GM23338 (cell line): ENCODE measurements around the gene COX7B2. TPM values are rescaled to one million over a fixed set of nuclear protein-coding genes. Genes with fewer than 3 reads are reported as not detected.
A peak's percentile ranks its signal among the peaks of the same experiment; 100 is the strongest.

Source experiments
- ATAC-seq: fragments of 200-7000 bp; cut with Tn5 transposase; 3 replicates; pipeline ENCODE4 v1.9.1; 2020
- DNase-seq: peaks from one replicate; pipeline ENCODE4 v3.0.0-alpha.2; 2015; ENCODE audit warnings: low spot score
- H2AFZ ChIP-seq: fragments of 200-600 bp; sonication (generic); 2 replicates; pipeline ENCODE4 v1.8.0; 2016; ENCODE audit warnings: antibody characterized with exemption, mild to moderate bottlenecking, moderate library complexity
- H3F3A ChIP-seq: fragments of 200-600 bp; sonication (generic); replicated peaks from 2 replicates; pipeline ENCODE4 v1.8.0; 2017; ENCODE audit warnings: antibody characterized with exemption, mixed run types, low read depth
- H3K27ac ChIP-seq: fragments of 200-600 bp; sonication (generic); 2 replicates; pipeline ENCODE4 v1.6.1; 2016; ENCODE audit warnings: low read depth
- H3K27me3 ChIP-seq: fragments of 200-600 bp; sonication (generic); 2 replicates; pipeline ENCODE4 v1.8.0; 2016; ENCODE audit warnings: mild to moderate bottlenecking, mixed run types, moderate library complexity; ENCODE audit not compliant: insufficient read depth
- H3K36me3 ChIP-seq: fragments of 200-600 bp; sonication (generic); 2 replicates; pipeline ENCODE4 v1.8.0; 2016; ENCODE audit warnings: mild to moderate bottlenecking; ENCODE audit not compliant: insufficient read depth
- H3K4me1 ChIP-seq: fragments of 200-600 bp; sonication (generic); 2 replicates; pipeline ENCODE4 v1.8.0; 2016; ENCODE audit warnings: mild to moderate bottlenecking, moderate library complexity; ENCODE audit not compliant: insufficient read depth
- H3K4me2 ChIP-seq: fragments of 200-600 bp; sonication (generic); 2 replicates; pipeline ENCODE4 v1.7.1; 2017; ENCODE audit warnings: mixed run types
- H3K4me3 ChIP-seq: fragments of 200-600 bp; sonication (generic); 2 replicates; pipeline ENCODE4 v1.6.1; 2016; ENCODE audit warnings: mixed run types
- H3K79me2 ChIP-seq: fragments of 200-600 bp; sonication (generic); replicated peaks from 2 replicates; pipeline ENCODE4 v1.8.0; 2017; ENCODE audit warnings: mild to moderate bottlenecking; ENCODE audit not compliant: insufficient read depth
- H3K9me2 ChIP-seq: fragments of 200-600 bp; sonication (generic); 2 replicates; pipeline ENCODE4 v1.8.0; 2017; ENCODE audit not compliant: insufficient read depth
- H4K20me1 ChIP-seq: fragments of 200-600 bp; sonication (generic); replicated peaks from 2 replicates; pipeline ENCODE4 v1.8.0; 2017; ENCODE audit warnings: mild to moderate bottlenecking; ENCODE audit not compliant: insufficient read depth
- H3K27ac Mint-ChIP-seq: 2 replicates; pipeline ENCODE4 v1.8.0; 2020; ENCODE audit warnings: inconsistent platforms, mild to moderate bottlenecking, moderate library complexity, mixed read lengths
- H3K27me3 Mint-ChIP-seq: 3 replicates; pipeline ENCODE4 v1.8.0; 2022; ENCODE audit warnings: low read depth, mild to moderate bottlenecking, moderate library complexity, mixed read lengths, inconsistent platforms; ENCODE audit not compliant: insufficient read depth, poor library complexity
- H3K36me3 Mint-ChIP-seq: 3 replicates; pipeline ENCODE4 v1.8.0; 2021; ENCODE audit warnings: low read depth, mild to moderate bottlenecking, inconsistent platforms, moderate library complexity, mixed read lengths
- H3K4me1 Mint-ChIP-seq: 3 replicates; pipeline ENCODE4 v1.8.0; 2020; ENCODE audit warnings: mild to moderate bottlenecking, inconsistent platforms, mixed read lengths
- H3K4me3 Mint-ChIP-seq: 3 replicates; pipeline ENCODE4 v1.8.0; 2021; ENCODE audit warnings: moderate library complexity, mild to moderate bottlenecking, inconsistent platforms, mixed read lengths
- H3K9me3 Mint-ChIP-seq: 3 replicates; pipeline ENCODE4 v1.8.0; 2020; ENCODE audit warnings: moderate library complexity, mild to moderate bottlenecking, inconsistent platforms, mixed read lengths
- CREB1 ChIP-seq: fragments of 250-450 bp; sonication (Bioruptor Pico); IDR thresholded peaks from 2 replicates; pipeline ENCODE4 v1.5.0; 2020; ENCODE audit warnings: low read depth, mild to moderate bottlenecking, moderate library complexity
- EZH2phosphoT487 ChIP-seq: fragments of 200-600 bp; sonication (generic); IDR thresholded peaks from one replicate; pipeline ENCODE4 v1.8.1; 2018; ENCODE audit warnings: antibody characterized with exemption; ENCODE audit not compliant: unreplicated experiment
- STAT1 ChIP-seq: IDR thresholded peaks from one replicate; pipeline ENCODE4 v1.6.1; 2016; ENCODE audit warnings: antibody characterized with exemption; ENCODE audit not compliant: unreplicated experiment
- polyA plus RNA-seq: library from polyadenylated mRNA; unstranded; fragments of >200 nt; fragmentation: Nextera tagmentation; extraction: Ambion mirVana; gene quantifications from 2 replicates; pipeline ENCODE4 v1.2.1, GENCODE V29; 2016
- total RNA-seq: library from RNA; depleted of rRNA; stranded (reverse); fragments of >200 nt; shearing (Covaris generic); gene quantifications from 2 replicates; pipeline ENCODE4 v1.2.3, GENCODE V29; 2014
- TF ChIP-seq, protein P1 (sequence below), 2 experiments: fragments of 200-600 bp in 1 of 2; sonication (generic) in 1 of 2; conservative IDR thresholded peaks; 2 replicates each; pipeline versions ENCODE4 v1.5.1 to v1.6.1; 2016 to 2017; ENCODE audit warnings: antibody characterized with exemption in 2 of 2, low read depth in 2 of 2, mild to moderate bottlenecking in 2 of 2, moderate library complexity in 1 of 2
- TF ChIP-seq, protein P2 (sequence below): IDR thresholded peaks from one replicate; pipeline ENCODE4 v1.6.1; 2018; ENCODE audit warnings: antibody characterized with exemption; ENCODE audit not compliant: unreplicated experiment

The COX7B2 gene
- total and polyA plus RNA-seq, 2 experiments from 2014 or later, result not detected

GRCh38 chr4:46886711-46887110 lies 22.3 kb downstream of the COX7B2 start:
- no peak overlapping the region for H3K4me2 ChIP-seq
- no peaks in the 10 kb centered on the region for H3K4me1 Mint-ChIP-seq
- no peaks in the 10 kb centered on the region for H3K27me3 Mint-ChIP-seq
- no peak overlapping the region for H3K27ac Mint-ChIP-seq
- H3K4me3 ChIP-seq, result no peak overlapping the region
- H3K36me3 Mint-ChIP-seq, result peaks cover 4% of the 10 kb centered on the region; the same call in 1 of the 3 replicates
- no peaks in the 10 kb centered on the region for H3K4me1 ChIP-seq
- no peak overlapping the region for H2AFZ ChIP-seq
- no peaks in the 10 kb centered on the region for H3F3A ChIP-seq
- peaks cover 74% of the 10 kb centered on the region for H3K9me3 Mint-ChIP-seq
- no peaks in the 10 kb centered on the region for H3K27me3 ChIP-seq
- TF ChIP-seq, protein P1, sequence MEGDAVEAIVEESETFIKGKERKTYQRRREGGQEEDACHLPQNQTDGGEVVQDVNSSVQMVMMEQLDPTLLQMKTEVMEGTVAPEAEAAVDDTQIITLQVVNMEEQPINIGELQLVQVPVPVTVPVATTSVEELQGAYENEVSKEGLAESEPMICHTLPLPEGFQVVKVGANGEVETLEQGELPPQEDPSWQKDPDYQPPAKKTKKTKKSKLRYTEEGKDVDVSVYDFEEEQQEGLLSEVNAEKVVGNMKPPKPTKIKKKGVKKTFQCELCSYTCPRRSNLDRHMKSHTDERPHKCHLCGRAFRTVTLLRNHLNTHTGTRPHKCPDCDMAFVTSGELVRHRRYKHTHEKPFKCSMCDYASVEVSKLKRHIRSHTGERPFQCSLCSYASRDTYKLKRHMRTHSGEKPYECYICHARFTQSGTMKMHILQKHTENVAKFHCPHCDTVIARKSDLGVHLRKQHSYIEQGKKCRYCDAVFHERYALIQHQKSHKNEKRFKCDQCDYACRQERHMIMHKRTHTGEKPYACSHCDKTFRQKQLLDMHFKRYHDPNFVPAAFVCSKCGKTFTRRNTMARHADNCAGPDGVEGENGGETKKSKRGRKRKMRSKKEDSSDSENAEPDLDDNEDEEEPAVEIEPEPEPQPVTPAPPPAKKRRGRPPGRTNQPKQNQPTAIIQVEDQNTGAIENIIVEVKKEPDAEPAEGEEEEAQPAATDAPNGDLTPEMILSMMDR (conservative IDR thresholded peaks at IDR 0.05; ENCODE audit: low read depth in 2 of 2), result peak; percentile 11 to 43; a peak in 2 of 4 replicates
- no peak for TF ChIP-seq EZH2phosphoT487
- H3K27ac ChIP-seq, result no peak overlapping the region
- H3K9me2 ChIP-seq, result no peaks in the 10 kb centered on the region
- H3K36me3 ChIP-seq, result no peaks in the 10 kb centered on the region
- DNase-seq, result no peak
- H3K79me2 ChIP-seq, result no peaks in the 10 kb centered on the region
- no peaks in the 10 kb centered on the region for H4K20me1 ChIP-seq
- ATAC-seq, result no peak
- no peak overlapping the region for H3K4me3 Mint-ChIP-seq

GRCh38 chr4:46878641-46879040 lies 30.4 kb downstream of the COX7B2 start:
- ATAC-seq (no peak), DNase-seq (no peak)
- TF ChIP-seq, protein P2, sequence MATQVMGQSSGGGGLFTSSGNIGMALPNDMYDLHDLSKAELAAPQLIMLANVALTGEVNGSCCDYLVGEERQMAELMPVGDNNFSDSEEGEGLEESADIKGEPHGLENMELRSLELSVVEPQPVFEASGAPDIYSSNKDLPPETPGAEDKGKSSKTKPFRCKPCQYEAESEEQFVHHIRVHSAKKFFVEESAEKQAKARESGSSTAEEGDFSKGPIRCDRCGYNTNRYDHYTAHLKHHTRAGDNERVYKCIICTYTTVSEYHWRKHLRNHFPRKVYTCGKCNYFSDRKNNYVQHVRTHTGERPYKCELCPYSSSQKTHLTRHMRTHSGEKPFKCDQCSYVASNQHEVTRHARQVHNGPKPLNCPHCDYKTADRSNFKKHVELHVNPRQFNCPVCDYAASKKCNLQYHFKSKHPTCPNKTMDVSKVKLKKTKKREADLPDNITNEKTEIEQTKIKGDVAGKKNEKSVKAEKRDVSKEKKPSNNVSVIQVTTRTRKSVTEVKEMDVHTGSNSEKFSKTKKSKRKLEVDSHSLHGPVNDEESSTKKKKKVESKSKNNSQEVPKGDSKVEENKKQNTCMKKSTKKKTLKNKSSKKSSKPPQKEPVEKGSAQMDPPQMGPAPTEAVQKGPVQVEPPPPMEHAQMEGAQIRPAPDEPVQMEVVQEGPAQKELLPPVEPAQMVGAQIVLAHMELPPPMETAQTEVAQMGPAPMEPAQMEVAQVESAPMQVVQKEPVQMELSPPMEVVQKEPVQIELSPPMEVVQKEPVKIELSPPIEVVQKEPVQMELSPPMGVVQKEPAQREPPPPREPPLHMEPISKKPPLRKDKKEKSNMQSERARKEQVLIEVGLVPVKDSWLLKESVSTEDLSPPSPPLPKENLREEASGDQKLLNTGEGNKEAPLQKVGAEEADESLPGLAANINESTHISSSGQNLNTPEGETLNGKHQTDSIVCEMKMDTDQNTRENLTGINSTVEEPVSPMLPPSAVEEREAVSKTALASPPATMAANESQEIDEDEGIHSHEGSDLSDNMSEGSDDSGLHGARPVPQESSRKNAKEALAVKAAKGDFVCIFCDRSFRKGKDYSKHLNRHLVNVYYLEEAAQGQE, result no peak
- TF ChIP-seq STAT1 (no peak), CREB1 (CRISPR knock-in tag) (no peak)
- H3F3A ChIP-seq, result no peaks in the 10 kb centered on the region
- no peaks in the 10 kb centered on the region for H3K36me3 ChIP-seq
- no peak overlapping the region for H3K4me2 ChIP-seq
- no peak overlapping the region for H3K27ac Mint-ChIP-seq
- H3K4me1 Mint-ChIP-seq, result no peaks in the 10 kb centered on the region
- H3K27me3 ChIP-seq, result no peaks in the 10 kb centered on the region
- H3K79me2 ChIP-seq, result no peaks in the 10 kb centered on the region
- H2AFZ ChIP-seq, result no peak overlapping the region
- no peaks in the 10 kb centered on the region for H3K4me1 ChIP-seq
- no peak overlapping the region for H3K4me3 Mint-ChIP-seq
- H3K27me3 Mint-ChIP-seq, result no peaks in the 10 kb centered on the region
- no peak overlapping the region for H3K4me3 ChIP-seq
- H3K9me2 ChIP-seq, result no peaks in the 10 kb centered on the region
- no peak overlapping the region for H3K27ac ChIP-seq
- peaks cover 72% of the 10 kb centered on the region for H3K9me3 Mint-ChIP-seq
- no peaks in the 10 kb centered on the region; the same call in 2 of the 3 replicates for H3K36me3 Mint-ChIP-seq
- no peaks in the 10 kb centered on the region for H4K20me1 ChIP-seq
